CD4-positive, alpha-beta T cell treated with Interleukin-12 subunit alpha and Interleukin-12 subunit beta, for 1 hour (primary cell): ENCODE measurements around the gene STX18.
"Not testable (repeated sequence)": the region's sequence is repeated elsewhere in the genome, so short reads cannot be mapped to it uniquely, and the experiment has no call there.

Experiments
- DNase-seq: peaks from one replicate; pipeline ENCODE4 v3.0.0-alpha.2; 2020

STX18 gene

DNA sequence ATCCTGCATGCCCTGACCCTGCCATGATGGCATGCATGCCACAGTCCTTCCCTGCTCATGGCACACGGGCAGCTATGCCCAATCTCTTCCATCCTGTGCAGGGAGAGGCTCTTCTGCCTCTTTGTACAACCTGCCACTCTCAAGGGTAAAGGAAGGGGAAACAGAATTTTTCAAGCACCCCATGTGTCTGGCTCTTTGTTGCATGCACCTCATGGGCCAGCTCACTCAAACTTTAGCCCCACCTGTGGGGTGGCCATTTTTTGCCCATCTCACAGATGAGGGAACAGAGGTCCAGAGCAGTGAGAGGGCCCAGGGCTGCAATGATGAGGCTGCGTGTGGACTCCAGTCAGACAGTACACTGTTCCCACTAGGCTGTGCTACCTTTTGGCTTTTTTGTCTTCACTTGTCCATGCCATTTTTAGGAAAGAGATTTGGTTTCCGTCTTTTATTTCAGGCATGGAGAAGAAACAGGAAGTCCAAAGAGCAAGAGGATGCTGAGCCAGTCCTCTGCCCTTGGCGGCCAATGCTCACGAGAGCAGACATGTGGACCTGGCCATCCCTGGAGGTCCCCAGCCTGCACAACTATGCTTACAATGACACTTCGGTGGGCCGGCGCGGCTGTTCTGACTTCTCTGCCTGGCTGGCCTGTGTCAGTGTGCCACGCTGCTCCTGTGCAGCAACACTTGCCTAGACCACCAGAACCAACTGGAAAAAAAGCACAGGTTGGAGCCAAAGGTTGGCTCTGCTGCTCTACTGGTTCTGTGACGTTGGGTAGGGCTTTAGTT is 109.3 kb downstream of the STX18 start:
- DNase-seq, result no peak

- peak; percentile 55 for DNase-seq
These were observed 111.2 kb downstream of the STX18 start for GRCh38 chr4:4430492-4431195.

GRCh38 chr4:4428966-4429875 is 112.6 kb downstream of the STX18 start:
- DNase-seq, result no peak

DNA sequence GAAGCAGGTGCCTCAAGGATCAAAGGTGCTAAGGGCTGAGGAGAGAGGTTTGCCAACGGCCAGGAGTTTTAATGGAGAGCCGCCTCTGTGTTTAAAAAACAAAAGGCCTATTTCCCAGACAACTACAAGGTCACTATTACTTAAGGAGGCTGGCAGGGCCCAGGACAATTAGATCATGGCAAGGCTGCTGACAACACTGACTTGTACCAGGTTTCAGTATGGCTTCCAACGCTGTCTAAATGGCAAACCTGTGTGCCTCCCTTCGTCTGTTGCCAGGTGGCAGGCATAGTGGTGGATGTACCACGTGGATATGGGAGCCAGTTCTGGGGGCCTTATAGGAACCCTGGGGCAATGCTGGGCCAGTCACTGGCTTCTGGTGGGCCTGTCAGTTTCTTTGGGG is 114.0 kb downstream of the STX18 start:
- no peak for DNase-seq

DNA sequence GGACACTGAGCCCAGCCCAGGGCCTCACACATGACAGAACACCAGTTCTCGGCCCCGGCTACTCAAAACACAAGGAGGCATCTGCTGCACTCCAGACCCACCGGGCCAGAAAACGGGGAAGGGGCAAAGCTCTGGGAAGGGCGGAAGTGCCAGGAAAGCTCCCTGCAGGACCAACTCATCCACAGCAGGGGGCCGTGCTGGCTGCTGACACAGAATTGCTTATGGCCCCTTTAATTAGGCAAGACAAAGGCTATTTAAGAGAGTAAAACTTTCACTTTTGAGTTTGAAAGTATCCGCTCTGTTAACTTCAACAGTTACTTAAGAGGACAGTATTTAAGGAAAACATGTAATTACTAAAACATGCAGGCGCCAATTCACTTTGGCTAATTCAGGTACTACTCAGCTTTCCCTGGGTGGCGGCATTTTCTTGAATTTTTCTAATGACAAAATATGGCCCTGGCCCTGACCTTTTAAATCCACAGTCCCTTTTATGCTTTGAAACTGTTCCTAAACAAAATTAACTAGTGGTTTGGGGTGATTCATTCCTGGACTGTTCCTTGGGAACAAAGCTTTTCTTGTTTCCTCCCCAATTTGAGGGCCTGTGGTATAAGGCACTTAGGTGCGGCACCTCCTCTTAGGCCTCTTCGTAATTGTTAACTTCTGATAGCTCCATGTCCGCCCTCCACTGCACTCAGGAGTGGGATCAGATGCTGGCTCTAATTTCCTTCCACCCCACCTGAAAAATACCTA is 114.6 kb downstream of the STX18 start:
- DNase-seq, result no peak

GRCh38 chr4:4426511-4427120 is 115.2 kb downstream of the STX18 start:
- no peak for DNase-seq

GRCh38 chr4:4425696-4426095 is 116.2 kb downstream of the STX18 start:
- DNase-seq, result no peak

DNA sequence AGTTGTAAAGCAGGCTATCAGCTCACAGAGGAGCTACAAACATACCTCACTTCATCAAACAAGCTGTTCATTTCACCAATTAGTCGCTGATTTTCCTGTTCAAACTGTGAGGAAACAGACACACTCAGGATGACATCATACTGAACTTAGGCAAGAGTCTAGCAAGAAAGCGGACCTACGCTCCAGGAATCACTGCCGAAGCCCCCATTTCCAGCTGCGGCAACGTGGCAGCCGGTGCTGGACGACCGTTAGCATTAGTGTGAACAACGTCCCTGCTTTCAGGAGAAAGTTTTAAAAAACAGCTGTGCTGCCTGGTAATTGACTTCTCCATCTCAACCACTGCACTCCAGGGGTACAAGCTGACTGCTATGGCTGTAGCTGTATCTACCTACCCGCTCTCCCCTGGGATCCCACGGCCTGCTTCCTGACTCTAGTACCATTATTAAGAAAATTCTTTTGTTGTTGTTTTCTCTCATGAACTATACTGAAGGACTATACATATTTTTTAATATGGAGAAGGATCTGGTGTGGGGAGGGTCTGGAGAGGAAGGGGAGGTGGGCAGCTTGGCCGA is 116.6 kb downstream of the STX18 start:
- no peak for DNase-seq

GRCh38 chr4:4424499-4425115 is 117.2 kb downstream of the STX18 start:
- DNase-seq, result no peak

GRCh38 chr4:4423706-4424498 is 117.9 kb downstream of the STX18 start:
- DNase-seq, result no peak

- DNase-seq, result no peak
These were observed 118.9 kb downstream of the STX18 start for GRCh38 chr4:4422856-4423499.

- not testable (repeated sequence) for DNase-seq
These were observed 119.7 kb downstream of the STX18 start for GRCh38 chr4:4422117-4422516.

DNA sequence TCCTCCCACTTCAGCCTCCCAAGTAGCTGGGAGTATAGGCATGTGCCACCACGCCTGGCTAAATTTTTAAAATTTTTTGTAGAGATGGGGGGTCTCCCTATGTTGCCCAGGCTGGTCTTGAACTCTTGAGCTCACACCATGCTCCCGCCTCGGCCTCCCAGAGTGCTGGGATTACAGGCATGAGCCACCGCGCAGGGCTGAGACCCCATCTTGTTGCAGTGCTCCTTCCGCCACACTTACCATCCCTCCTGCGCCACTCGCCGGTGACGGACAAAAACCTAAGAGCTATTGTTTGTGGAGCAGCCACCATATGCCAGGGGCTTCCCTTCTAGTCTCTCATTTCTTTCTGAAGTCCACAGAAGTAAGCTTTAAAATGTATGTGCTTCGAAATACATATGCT is 120.5 kb downstream of the STX18 start:
- DNase-seq, result no peak

DNA sequence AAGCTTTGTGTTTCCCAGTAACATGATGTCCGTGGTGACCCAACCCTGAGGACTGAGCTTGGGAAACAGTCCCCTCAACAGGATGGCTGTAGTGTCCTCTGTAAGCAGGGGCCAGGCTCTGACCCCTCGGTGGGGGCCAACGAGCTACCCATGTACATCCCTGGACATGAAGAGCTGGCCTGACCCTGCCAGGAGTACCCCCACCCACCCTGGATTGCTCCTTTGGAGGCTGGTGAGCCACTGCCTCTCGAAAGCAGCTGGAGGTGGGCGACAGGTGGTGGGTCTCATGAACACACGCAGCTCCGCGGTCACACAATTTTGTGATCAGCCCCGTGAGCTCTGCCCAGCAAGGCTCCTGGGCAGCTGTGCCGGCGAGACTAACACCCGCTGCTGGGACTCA is 121.4 kb downstream of the STX18 start:
- DNase-seq, result no peak

GRCh38 chr4:4419896-4420295 is 122.0 kb downstream of the STX18 start:
- DNase-seq, result no peak

- DNase-seq, result no peak
These were observed 123.0 kb downstream of the STX18 start for GRCh38 chr4:4418676-4419390.

DNA sequence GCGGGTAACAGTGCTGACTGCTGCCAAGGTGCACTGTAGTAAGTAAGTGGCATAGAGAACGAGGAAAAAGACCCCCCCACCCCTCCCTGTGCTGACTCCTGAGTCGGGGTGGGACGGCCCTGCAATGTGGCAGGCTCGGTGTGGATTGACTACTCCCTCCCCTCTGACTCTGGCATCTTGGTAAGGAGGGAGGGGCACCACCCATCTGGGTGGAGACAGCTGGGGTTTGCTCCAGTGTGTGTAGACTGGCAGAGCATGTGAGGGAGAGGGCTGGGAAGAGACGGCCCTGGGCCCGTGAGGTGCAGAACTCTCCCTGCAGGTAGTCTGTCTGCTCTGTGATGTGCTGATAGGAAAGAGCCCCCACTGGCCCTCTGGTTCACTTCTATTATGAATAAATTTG is 124.0 kb downstream of the STX18 start:
- no peak for DNase-seq

DNA sequence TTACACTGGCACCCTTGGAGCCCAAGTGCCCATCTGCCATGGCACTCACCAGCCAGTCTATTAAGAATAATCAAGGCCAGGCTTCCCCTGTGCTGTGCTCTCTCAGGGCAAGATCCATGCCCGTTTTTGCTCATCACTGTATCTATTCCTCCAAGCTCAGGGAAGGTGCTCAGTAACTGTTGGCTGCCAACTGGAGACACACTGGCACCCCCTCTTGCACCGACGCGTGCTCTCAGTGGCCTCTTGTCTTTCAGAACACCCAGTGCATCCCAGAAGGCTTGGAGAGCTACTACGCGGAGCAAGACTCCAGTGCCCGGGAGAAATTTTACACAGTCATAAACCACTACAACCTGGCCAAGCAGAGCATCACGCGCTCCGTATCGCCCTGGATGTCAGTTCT is 124.9 kb downstream of the STX18 start:
- no peak for DNase-seq
